Embryonic facial prominence (tissue), 1 donor: ENCODE measurements around the gene MTCL1.

Experiments used
- DNase-seq: peaks from one replicate; pipeline ENCODE4 v3.0.0-alpha.2; 2016; ENCODE audit errors: extremely low spot score

Gene MTCL1

GRCh38 chr18:8810157-8810556, 104.8 kb downstream of the MTCL1 start:
- DNase-seq = no peak

GRCh38 chr18:8811115-8811514, 105.8 kb downstream of the MTCL1 start:
- DNase-seq = no peak

GRCh38 chr18:8812631-8813030, 107.3 kb downstream of the MTCL1 start:
- no peak for DNase-seq

GRCh38 chr18:8813611-8814010, 108.3 kb downstream of the MTCL1 start:
- no peak for DNase-seq

- DNase-seq = no peak
These were observed 108.8 kb downstream of the MTCL1 start for GRCh38 chr18:8814206-8814605.

- no peak for DNase-seq
These were observed 110.9 kb downstream of the MTCL1 start for GRCh38 chr18:8816220-8816619.

- no peak for DNase-seq
These were observed 111.5 kb downstream of the MTCL1 start for GRCh38 chr18:8816816-8817215.

- no peak for DNase-seq
These were observed 113.6 kb downstream of the MTCL1 start for GRCh38 chr18:8818982-8819381.

- DNase-seq = no peak
These were observed 115.2 kb downstream of the MTCL1 start for GRCh38 chr18:8820396-8821082.

GRCh38 chr18:8821083-8821465, 115.7 kb downstream of the MTCL1 start:
- no peak for DNase-seq

GRCh38 chr18:8821531-8821930, 116.2 kb downstream of the MTCL1 start:
- no peak for DNase-seq

GRCh38 chr18:8822643-8823042, 117.3 kb downstream of the MTCL1 start:
- DNase-seq = no peak

- DNase-seq = no peak
These were observed 118.2 kb downstream of the MTCL1 start for GRCh38 chr18:8823530-8823929.

GRCh38 chr18:8824846-8825245, 119.5 kb downstream of the MTCL1 start:
- no peak for DNase-seq

GRCh38 chr18:8825273-8825672, 119.9 kb downstream of the MTCL1 start:
- DNase-seq = no peak

GRCh38 chr18:8825729-8826375, 120.5 kb downstream of the MTCL1 start:
- DNase-seq = no peak

- no peak for DNase-seq
These were observed 121.2 kb downstream of the MTCL1 start for GRCh38 chr18:8826514-8826913.

GRCh38 chr18:8826971-8827370, 121.6 kb downstream of the MTCL1 start:
- no peak for DNase-seq

- no peak for DNase-seq
These were observed 122.9 kb downstream of the MTCL1 start for GRCh38 chr18:8828300-8828699.

- no peak for DNase-seq
These were observed 123.4 kb downstream of the MTCL1 start for GRCh38 chr18:8828798-8829197.

- DNase-seq = no peak
These were observed 125.0 kb downstream of the MTCL1 start for GRCh38 chr18:8830067-8831060.

- DNase-seq = no peak
These were observed 125.8 kb downstream of the MTCL1 start for GRCh38 chr18:8831112-8831511.
